SK-N-SH (cell line): ENCODE data around the gene HIGD1B.

ENCODE experiments used
- EP300 ChIP-seq, 2 experiments: IDR thresholded peaks; 2 replicates each; pipeline versions ENCODE4 v1.4.0 to v1.6.1; 2012; ENCODE audit warnings: borderline replicate concordance in 1 of 2, low read depth in 1 of 2, low read length in 1 of 2
- MAX ChIP-seq: IDR thresholded peaks from 2 replicates; pipeline ENCODE4 v1.4.0; 2012; ENCODE audit warnings: low read depth
- TAF1 ChIP-seq: IDR thresholded peaks from 2 replicates; pipeline ENCODE4 v1.6.1; 2012; ENCODE audit warnings: low read depth, mild to moderate bottlenecking, low read length, moderate library complexity, borderline replicate concordance
- TF ChIP-seq, protein P1 (sequence below): fragments of 200-600 bp; sonication (generic); IDR thresholded peaks from 2 replicates; pipeline ENCODE4 v1.6.1; 2017; ENCODE audit warnings: antibody characterized with exemption, mild to moderate bottlenecking, moderate library complexity

- TF ChIP-seq, protein P1, sequence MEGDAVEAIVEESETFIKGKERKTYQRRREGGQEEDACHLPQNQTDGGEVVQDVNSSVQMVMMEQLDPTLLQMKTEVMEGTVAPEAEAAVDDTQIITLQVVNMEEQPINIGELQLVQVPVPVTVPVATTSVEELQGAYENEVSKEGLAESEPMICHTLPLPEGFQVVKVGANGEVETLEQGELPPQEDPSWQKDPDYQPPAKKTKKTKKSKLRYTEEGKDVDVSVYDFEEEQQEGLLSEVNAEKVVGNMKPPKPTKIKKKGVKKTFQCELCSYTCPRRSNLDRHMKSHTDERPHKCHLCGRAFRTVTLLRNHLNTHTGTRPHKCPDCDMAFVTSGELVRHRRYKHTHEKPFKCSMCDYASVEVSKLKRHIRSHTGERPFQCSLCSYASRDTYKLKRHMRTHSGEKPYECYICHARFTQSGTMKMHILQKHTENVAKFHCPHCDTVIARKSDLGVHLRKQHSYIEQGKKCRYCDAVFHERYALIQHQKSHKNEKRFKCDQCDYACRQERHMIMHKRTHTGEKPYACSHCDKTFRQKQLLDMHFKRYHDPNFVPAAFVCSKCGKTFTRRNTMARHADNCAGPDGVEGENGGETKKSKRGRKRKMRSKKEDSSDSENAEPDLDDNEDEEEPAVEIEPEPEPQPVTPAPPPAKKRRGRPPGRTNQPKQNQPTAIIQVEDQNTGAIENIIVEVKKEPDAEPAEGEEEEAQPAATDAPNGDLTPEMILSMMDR: no peak
- no peak for TF ChIP-seq MAX
- no peak for TF ChIP-seq EP300 (IDR thresholded peaks at IDR 0.05; ENCODE audit: borderline replicate concordance in 1 of 2, low read depth in 1 of 2, low read length in 1 of 2)
- no peak for TF ChIP-seq TAF1
Observed at GRCh38 chr17:44798356-44798755, 49.3 kb upstream of the HIGD1B start.
